Breast epithelium (tissue), 4 donors: ENCODE data around the gene CR1L. TPM values are rescaled to one million over a fixed set of nuclear protein-coding genes. Genes with fewer than 3 reads are reported as not detected.
"Not testable (repeated sequence)": the region's sequence is repeated elsewhere in the genome, so short reads cannot be mapped to it uniquely, and the experiment has no call there.

Experiments
- DNase-seq, 2 donors: peaks; one replicate each; pipeline ENCODE4 v3.0.0-alpha.2; 2019; ENCODE audit warnings: low spot score in 2 of 2
- H3K27ac ChIP-seq, 2 donors: fragments of 200-600 bp; sonication (generic) in 1 of 2; one replicate each; pipeline ENCODE4 v1.5.1; 2016 to 2019; ENCODE audit warnings: mild to moderate bottlenecking in 1 of 2
- H3K27me3 ChIP-seq, 2 donors: fragments of 200-600 bp; sonication (generic) in 1 of 2; one replicate each; pipeline versions ENCODE4 v1.5.1 to v1.6.0; 2017 to 2019; ENCODE audit warnings: control low read depth in 1 of 2, mild to moderate bottlenecking in 1 of 2
- H3K36me3 ChIP-seq: fragments of 200-600 bp; one replicate; pipeline ENCODE4 v1.5.1; 2019
- H3K4me1 ChIP-seq, 2 donors: fragments of 200-600 bp; sonication (generic); one replicate each; pipeline ENCODE4 v1.5.1; 2016 to 2019; ENCODE audit warnings: control low read depth in 1 of 2
- H3K4me3 ChIP-seq, 3 donors: fragments of 200-600 bp; sonication (generic); 1 replicate in 2 of 3; 2 replicates in 1 of 3; pipeline ENCODE4 v1.5.1; 2016 to 2019; ENCODE audit warnings: mild to moderate bottlenecking in 3 of 3, moderate library complexity in 2 of 3
- H3K9me3 ChIP-seq, 2 donors: fragments of 200-600 bp; sonication (generic) in 1 of 2; one replicate each; pipeline ENCODE4 v1.5.1; 2016 to 2019; ENCODE audit warnings: control low read depth in 1 of 2
- POLR2A ChIP-seq: fragments of 450-650 bp; IDR thresholded peaks from one replicate; pipeline ENCODE4 v1.6.1; 2016; ENCODE audit warnings: antibody characterized with exemption, mild to moderate bottlenecking, moderate library complexity
- POLR2AphosphoS5 ChIP-seq, 3 donors: sonication (generic); formaldehyde crosslinking; IDR thresholded peaks; one replicate each; pipeline ENCODE4 v1.6.1; 2017; ENCODE audit warnings: antibody characterized with exemption in 3 of 3
- intact Hi-C: fragments of 100-400 bp; cut with DNase I; formaldehyde crosslinking; loops from one replicate; pipeline ENCODE4 v1.15.1; 2023; ENCODE audit warnings: low total_unique reads
- total RNA-seq, 3 donors: library from RNA; depleted of rRNA; stranded (reverse); fragments of >200 nt; gene quantifications; one replicate each; pipeline ENCODE4 v1.1.0, GENCODE V29; 2016
- TF ChIP-seq, protein P1 (sequence below), 3 donors: fragments of 450-650 bp; IDR thresholded peaks; one replicate each; pipeline ENCODE4 v1.5.1; 2016 to 2017; ENCODE audit warnings: antibody characterized with exemption in 3 of 3, mild to moderate bottlenecking in 3 of 3, moderate library complexity in 3 of 3

The CR1L gene
- total RNA-seq, 3 donors from 2014 or later = not detected

DNA sequence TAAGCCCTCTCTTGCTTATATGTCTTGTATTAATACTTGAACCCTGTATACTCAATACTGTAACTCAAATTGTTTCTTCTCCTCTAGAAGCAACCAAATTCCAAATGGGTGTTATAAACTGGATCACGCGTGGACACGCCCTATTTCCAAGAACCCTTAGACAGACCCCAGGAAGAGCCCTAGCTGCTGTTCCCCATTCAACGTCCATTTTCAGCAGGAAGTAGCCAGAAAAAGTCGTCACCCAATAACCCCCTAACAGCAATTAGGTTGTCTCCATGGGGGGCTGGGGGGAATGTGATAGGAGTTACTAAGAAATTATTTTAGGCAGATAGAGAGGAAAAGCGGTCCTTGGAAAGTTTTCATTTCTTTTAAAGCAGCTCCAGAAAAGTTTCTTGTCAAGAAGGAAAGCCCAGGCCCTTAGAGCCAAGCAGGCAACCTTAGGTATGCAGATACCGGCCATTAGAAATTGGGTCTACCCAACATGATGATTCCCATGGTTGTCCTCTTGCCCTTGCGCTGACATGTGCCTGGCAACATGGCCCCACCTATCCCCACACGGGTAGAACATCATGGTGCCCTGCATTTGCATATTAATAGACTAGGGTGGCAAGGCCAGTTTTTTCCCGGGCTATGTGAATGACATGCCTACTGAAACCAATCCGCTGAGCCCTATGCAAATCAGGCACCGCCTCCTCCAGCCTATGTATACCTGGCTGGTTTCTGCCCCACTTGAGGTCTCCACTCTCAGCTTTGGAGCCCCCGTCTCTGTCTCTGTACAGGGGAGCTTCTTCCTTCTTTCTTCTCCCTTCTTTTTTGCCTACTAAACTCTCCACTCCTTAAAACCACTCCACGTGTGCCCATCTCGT lies 102.9 kb downstream of the CR1L start:
- H3K27ac ChIP-seq = no peak overlapping the region
- H3K4me1 ChIP-seq = peaks cover 0 to 6% of the 10 kb centered on the region in 2 donors
- H3K4me3 ChIP-seq = no peak overlapping the region
- TF ChIP-seq POLR2AphosphoS5 (IDR thresholded peaks at IDR 0.05) (no peak), POLR2A (no peak)
- TF ChIP-seq, protein P1, sequence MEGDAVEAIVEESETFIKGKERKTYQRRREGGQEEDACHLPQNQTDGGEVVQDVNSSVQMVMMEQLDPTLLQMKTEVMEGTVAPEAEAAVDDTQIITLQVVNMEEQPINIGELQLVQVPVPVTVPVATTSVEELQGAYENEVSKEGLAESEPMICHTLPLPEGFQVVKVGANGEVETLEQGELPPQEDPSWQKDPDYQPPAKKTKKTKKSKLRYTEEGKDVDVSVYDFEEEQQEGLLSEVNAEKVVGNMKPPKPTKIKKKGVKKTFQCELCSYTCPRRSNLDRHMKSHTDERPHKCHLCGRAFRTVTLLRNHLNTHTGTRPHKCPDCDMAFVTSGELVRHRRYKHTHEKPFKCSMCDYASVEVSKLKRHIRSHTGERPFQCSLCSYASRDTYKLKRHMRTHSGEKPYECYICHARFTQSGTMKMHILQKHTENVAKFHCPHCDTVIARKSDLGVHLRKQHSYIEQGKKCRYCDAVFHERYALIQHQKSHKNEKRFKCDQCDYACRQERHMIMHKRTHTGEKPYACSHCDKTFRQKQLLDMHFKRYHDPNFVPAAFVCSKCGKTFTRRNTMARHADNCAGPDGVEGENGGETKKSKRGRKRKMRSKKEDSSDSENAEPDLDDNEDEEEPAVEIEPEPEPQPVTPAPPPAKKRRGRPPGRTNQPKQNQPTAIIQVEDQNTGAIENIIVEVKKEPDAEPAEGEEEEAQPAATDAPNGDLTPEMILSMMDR (IDR thresholded peaks at IDR 0.05) = no peak
- intact Hi-C loops = no loop called here
- H3K27me3 ChIP-seq = no peaks in the 10 kb centered on the region
- DNase-seq = no peak
- H3K36me3 ChIP-seq = no peaks in the 10 kb centered on the region
- no peaks in the 10 kb centered on the region for H3K9me3 ChIP-seq

DNA sequence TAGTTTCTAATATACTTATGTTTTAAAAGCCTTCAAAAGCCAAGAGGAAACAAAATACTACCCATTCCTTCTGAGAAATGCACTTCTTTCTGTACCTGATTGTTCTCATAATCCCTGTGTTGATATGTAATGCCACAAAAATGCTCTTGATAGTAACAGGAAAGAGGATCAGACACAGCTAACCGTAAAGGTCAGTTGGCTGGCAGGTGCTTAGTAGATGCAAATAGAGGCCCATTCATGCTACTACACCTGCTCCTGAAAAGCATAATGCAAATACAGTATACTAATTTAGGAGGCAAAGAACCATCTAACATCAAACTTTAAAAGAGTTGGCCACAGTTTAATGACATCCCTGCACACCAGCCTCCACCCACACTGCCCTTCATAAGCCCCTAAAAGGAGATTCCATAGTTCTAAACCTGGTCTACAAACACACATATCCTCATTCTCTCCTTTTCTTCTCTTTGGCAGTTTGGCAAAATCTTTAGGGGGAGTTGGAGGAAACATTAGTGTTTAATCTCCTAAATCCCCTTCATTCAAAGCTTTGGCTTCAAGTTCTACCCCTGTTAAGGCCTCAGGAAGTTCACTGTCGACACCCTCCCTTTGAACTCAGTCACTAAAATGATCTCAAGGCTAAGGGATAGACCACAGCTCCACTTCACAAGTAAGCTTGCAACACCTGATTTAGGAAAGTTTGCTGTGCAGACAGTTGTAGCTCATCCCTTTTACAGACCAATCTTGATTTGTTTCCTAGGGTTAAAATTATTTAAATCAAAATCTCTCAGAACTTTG lies 104.0 kb downstream of the CR1L start:
- Histone ChIP-seq H3K27me3 (no peaks in the 10 kb centered on the region), H3K4me1 (peaks cover 0 to 10% of the 10 kb centered on the region in 2 donors), H3K9me3 (no peaks in the 10 kb centered on the region), H3K4me3 (no peak overlapping the region), H3K27ac (peak overlapping the region in 1 of 2 donors; percentile 17), H3K36me3 (no peaks in the 10 kb centered on the region)
- no peak for DNase-seq
- intact Hi-C loops = no loop called here
- TF ChIP-seq, protein P1 (IDR thresholded peaks at IDR 0.05) = no peak
- TF ChIP-seq POLR2AphosphoS5 (IDR thresholded peaks at IDR 0.05) (no peak), POLR2A (no peak)

DNA sequence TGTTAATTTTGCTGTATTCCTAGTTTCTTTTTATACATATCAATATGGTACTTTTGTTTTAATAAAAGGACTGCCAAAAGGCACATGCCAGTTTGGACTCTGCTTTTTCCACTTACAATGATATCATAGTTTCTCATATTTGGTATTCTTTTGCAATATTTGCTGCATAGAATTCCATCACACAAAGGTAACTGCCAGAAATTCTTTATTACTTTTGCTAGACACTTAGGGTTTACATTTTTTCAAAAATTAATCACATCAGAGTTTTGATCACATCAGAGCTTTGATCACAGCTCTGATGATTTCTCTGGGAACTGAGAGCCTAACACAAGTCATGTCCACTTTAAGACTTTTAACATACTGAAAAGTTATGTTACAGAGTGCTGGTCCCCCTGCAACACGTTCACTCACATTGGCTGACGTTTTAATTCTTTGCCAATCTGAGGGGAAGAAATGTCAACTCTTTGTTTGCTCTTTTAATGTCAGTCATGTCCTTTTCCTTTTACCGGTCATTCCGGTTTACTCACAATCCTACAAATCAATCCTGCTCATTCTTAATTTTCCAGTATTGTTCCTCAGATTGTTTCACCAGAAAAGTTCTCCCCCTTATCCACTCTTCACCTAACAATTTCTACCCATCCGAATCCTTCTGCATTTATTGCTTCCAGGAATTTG lies 105.8 kb downstream of the CR1L start:
- TF ChIP-seq POLR2AphosphoS5 (IDR thresholded peaks at IDR 0.05) (no peak), POLR2A (no peak)
- TF ChIP-seq, protein P1 (IDR thresholded peaks at IDR 0.05) = no peak
- Histone ChIP-seq H3K4me3 (peak overlapping the region in 2 of 3 donors; percentile 88 to 91), H3K4me1 (peaks cover 0 to 18% of the 10 kb centered on the region in 2 donors), H3K27ac (peak overlapping the region; percentile 90 to 95), H3K27me3 (no peaks in the 10 kb centered on the region), H3K9me3 (no peaks in the 10 kb centered on the region), H3K36me3 (no peaks in the 10 kb centered on the region)
- intact Hi-C loops = no loop called here
- no peak for DNase-seq

DNA sequence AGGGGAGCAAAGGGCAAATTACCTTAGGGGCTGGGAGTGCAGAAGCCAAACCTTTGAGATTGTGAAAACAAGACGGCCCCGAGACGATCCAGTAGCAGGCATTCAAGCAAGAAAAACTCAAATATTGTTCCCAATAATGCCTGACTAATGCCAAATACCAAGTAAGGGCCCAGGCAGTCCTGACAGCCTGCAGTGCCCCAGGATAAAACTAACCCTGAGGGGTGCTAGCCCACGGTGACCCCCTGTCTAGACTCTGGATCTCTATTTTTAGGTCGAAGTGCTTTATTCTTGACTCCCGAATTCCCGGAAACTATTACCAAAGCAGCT lies 106.5 kb downstream of the CR1L start:
- DNase-seq, H3K9me3 ChIP-seq, H3K27me3 ChIP-seq, H3K36me3 ChIP-seq, intact Hi-C loops: not testable (repeated sequence)
- Histone ChIP-seq H3K27ac (peak overlapping the region; percentile 90 to 95), H3K4me1 (peaks cover 0 to 18% of the 10 kb centered on the region in 2 donors), H3K4me3 (peak overlapping the region; percentile 85 to 91 (median 88))

DNA sequence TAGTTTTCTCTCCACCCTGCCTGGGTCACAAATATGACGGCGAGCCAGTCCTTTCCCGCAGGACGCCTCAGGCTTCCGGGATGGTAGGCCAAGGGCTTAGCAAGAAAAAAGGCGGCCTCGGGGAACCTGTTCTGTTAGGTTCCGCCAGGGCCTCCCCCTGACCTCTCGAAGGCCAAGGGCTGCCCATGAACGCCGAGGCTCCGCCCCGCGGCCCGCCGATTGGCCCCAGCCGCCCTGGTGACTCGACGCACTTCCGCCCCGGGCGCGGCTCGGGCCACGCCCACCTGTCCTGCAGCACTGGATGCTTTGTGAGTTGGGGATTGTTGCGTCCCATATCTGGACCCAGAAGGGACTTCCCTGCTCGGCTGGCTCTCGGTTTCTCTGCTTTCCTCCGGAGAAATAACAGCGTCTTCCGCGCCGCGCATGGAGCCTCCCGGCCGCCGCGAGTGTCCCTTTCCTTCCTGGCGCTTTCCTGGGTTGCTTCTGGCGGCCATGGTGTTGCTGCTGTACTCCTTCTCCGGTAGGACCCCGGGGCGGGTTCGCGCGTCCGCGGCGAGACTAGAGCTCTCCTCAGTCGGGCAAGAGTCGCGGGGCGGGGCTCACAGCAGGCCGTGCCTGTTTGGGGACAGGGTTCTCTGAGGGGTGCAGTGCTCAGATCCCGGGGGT lies 107.0 kb downstream of the CR1L start, which contains the start of gene CD46:
Gene CD46 (plus strand): TSS at position 265 of the 666 bp plus-strand sequence. CDS start 159 bp downstream, at position 424.
- DNase-seq = peak; percentile 95 to 96
- peak within 1 kb of the TSS; percentile 85 to 91 (median 88) for H3K4me3 ChIP-seq
- no peaks in the 10 kb centered on the region for H3K36me3 ChIP-seq
- peak within 1 kb of the TSS; percentile 90 to 95 for H3K27ac ChIP-seq
- H3K27me3 ChIP-seq = no peaks in the 10 kb centered on the region
- TF ChIP-seq POLR2A (peak; percentile 58), POLR2AphosphoS5 (IDR thresholded peaks at IDR 0.05) (peak; percentile 73 to 82 (median 79))
- TF ChIP-seq, protein P1 (IDR thresholded peaks at IDR 0.05) = no peak
- peaks cover 0 to 18% of the 10 kb centered on the region in 2 donors for H3K4me1 ChIP-seq
- intact Hi-C loops = no loop called here
- no peaks in the 10 kb centered on the region for H3K9me3 ChIP-seq
